Measurements from ENCODE around the gene STARD10.

GRCh38 chr11:72829884-72830533 is 36.2 kb upstream of the STARD10 start:
- TF ChIP-seq CTCF (IDR thresholded peaks at IDR 0.05; ENCODE audit: low read length) (no peak), EZH2 (IDR thresholded peaks at IDR 0.05; ENCODE audit: borderline replicate concordance, low read length) (no peak)
